HG03025 (cell line): ENCODE data around the gene SEMA4C.

ENCODE experiments used
- ATAC-seq: cut with Tn5 transposase; IDR thresholded peaks from one replicate; pipeline ENCODE4 v1.9.1; 2021; ENCODE audit warnings: mild to moderate bottlenecking, moderate library complexity; ENCODE audit not compliant: unreplicated experiment, low FRiP score

SEMA4C gene, protein sequence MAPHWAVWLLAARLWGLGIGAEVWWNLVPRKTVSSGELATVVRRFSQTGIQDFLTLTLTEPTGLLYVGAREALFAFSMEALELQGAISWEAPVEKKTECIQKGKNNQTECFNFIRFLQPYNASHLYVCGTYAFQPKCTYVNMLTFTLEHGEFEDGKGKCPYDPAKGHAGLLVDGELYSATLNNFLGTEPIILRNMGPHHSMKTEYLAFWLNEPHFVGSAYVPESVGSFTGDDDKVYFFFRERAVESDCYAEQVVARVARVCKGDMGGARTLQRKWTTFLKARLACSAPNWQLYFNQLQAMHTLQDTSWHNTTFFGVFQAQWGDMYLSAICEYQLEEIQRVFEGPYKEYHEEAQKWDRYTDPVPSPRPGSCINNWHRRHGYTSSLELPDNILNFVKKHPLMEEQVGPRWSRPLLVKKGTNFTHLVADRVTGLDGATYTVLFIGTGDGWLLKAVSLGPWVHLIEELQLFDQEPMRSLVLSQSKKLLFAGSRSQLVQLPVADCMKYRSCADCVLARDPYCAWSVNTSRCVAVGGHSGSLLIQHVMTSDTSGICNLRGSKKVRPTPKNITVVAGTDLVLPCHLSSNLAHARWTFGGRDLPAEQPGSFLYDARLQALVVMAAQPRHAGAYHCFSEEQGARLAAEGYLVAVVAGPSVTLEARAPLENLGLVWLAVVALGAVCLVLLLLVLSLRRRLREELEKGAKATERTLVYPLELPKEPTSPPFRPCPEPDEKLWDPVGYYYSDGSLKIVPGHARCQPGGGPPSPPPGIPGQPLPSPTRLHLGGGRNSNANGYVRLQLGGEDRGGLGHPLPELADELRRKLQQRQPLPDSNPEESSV

GRCh38 chr2:96869822-96870625 is at the start of gene SEMA4C:
Gene SEMA4C (minus strand): TSS chr2:96870080. CDS start chr2:96867886, 2,194 bp downstream.
- no peak for ATAC-seq

- no peak for ATAC-seq
Observed at GRCh38 chr2:96918754-96919550, 49.1 kb upstream of the SEMA4C start.

- ATAC-seq, result no peak
Observed at GRCh38 chr2:96918092-96918753, 48.3 kb upstream of the SEMA4C start.

DNA sequence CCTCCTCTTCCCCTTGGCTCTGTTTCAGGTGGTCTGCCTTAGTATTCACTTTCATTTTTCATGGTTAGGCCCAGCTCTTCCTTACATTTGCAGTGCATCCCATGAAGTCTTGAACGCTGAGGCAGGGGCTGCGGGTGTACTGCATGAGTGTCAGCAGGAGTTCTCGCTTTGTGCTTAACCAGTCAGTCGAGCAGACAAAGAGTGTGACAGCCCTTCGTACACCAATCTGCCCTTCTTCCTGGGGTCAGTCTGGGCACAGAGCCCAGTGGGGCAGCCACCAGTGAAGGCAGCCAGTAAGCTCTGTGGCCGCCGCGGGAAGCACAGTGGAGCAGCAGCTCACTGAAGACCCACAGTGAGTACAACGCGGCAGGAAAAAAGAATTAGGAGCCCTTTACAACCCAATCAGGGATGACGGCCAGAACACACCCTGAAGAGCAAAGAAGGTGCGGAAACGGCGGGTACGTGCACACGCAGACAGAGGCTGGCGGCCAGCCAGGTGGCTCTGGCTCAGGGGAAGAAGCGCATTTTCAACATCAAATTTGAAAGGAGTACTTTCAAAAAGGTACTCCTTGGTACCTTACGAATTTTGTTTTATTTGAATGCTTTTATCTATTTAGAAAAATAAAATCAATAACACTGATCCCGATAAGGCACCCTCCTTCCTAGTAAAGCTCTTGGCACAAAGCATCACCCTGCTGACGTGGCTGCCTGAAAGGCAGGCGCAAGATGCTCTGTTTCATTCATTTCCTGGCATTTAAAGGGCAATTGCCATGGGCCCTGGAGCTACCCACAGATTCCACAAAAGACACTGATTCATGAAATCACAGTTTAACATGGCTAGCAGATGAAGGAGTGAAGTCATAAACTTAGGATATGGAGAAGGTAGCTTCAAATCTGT is 47.0 kb upstream of the SEMA4C start:
- ATAC-seq, result no peak

GRCh38 chr2:96916156-96916630 is 46.3 kb upstream of the SEMA4C start:
- no peak for ATAC-seq

GRCh38 chr2:96914332-96914731 is 44.5 kb upstream of the SEMA4C start:
- ATAC-seq, result no peak

DNA sequence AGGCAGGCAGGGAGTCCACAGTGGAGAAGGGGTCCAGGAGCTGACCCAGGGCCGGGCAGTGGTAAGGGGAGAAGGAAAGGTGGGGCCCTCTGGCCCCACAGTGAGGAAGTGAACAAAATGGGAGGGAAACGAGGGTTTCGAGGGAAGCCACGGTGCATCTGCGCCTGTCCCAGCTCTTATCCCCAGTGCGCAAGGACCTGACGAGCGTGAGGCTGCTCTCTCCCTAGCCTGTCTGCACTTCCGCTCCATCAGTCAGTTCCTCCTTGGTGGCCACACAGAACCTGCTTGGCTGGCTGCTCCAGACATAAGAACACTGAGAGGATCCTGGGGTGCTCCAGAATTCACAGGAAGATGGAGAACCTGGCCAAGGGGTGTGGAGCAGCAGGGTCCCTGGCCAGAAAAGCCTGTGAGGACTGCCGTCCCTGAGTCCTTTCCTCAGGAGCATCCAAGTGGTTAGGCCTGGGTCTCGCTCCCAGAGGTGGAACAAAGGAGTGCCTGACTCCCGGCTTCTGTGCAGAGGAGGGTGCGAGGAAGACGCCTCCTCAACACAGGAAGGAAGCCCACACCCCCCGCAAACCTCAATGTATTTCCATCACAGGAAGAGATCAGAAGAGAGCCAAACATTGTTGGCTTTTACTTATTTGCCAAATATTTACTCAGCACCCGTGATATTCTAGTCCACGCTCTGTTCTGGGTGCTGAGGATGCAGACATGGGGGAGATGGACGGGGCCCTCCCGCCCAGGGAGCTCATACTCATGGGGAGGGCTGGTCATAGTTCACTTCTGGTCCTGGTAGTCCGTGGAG is 43.7 kb upstream of the SEMA4C start:
- no peak for ATAC-seq

DNA sequence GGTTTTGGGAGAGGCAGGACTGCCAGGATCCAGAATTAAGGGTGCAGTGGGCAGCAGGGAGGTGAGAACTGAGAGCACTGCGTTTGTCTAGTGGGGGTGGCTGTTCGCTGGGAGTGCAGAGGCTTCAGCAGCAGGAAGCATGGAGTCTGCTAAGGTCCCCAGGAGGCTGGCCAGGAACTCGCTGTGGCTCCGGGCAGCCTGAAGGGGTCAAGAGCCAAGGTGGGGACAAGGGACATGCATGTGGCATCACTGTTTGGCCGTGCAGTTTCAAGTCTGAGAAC is 43.2 kb upstream of the SEMA4C start:
- no peak for ATAC-seq

DNA sequence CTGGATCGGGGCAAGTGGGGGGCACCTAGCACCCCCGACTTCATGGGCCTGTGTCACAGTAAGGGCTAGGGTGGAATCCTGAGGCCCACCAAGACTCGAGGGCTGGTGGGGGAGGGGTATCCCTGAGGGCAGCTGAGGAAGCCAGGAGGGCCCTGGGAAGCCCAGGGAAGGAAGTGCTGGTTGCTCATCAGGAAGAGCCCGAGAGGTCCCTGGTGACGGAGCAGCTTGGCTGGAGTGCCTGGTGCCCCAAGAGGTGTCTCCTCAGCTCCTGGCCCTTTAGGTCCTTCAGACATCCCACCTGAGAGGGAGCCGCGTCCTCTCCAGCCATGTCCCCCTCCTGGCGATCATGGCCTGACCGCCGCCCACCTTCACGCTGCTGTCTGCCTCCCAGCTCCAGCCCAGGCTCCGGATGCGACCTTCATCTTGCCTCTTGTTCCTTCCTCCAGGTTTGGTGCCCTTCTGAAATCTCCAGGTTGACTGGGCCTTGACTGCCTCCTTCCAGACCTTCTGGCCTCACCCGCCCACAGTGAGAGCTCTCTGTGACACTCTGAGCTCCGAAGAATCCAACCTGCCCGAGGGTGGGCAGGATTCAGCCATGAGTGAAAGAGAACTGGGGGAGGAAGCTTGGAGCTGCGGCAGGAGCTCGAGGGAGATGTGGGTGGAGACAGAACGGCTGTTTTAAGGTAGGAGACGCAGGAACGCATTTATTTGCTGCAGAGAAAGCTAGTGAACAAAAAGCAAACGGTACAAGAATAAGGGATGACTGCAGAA is 42.7 kb upstream of the SEMA4C start:
- ATAC-seq, result no peak

GRCh38 chr2:96909611-96910021 is 39.7 kb upstream of the SEMA4C start:
- no peak for ATAC-seq

DNA sequence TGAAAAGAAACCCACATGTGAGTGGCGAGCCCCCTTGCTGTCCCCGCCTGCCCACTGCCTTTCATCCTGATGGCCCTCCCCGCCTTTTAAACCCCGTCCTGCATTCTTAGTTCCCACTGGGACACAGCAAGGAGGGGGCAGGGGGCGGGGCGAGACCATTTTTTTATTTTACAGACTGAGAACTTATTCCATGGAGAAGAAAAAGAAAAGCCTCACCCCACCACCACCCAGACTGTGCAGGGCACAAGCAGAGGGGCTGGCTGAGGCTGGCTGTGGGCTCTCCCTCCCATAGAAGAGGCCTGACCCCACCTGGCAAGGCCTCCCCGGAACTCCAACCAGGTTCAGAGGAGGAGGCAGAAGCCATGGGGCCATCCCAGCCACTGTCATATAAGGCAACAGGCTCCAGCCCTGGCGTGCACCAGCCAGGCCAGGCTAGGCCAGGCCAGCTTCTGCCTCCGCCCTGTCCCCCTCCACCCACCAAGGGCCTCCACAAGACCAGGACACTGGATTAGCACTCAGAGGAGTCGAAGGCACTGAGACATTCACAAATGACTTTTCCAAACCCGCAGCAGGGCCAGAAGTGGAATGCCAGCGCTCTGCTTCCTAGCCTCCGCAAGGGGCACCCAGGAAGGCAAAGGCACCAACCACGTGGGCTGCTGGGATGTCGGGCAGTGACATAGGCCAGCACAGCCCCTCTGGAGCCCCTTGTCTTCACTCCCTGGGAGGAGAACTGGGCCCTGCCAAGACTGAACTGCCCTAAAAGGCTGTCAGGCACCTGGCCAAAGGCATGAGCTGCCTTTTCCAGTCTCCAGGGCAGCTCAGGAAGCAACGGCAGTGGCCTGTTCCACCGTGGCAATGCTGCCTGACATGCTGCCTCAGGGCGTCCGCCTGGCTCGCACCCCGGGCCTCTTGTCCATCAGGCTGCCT is 37.5 kb upstream of the SEMA4C start:
- no peak for ATAC-seq

GRCh38 chr2:96906729-96907114 is 36.8 kb upstream of the SEMA4C start:
- no peak for ATAC-seq

- no peak for ATAC-seq
Observed at GRCh38 chr2:96903815-96904214, 33.9 kb upstream of the SEMA4C start.

- ATAC-seq, result no peak
Observed at GRCh38 chr2:96903318-96903717, 33.4 kb upstream of the SEMA4C start.

GRCh38 chr2:96900237-96900636 is 30.4 kb upstream of the SEMA4C start:
- ATAC-seq, result no peak

DNA sequence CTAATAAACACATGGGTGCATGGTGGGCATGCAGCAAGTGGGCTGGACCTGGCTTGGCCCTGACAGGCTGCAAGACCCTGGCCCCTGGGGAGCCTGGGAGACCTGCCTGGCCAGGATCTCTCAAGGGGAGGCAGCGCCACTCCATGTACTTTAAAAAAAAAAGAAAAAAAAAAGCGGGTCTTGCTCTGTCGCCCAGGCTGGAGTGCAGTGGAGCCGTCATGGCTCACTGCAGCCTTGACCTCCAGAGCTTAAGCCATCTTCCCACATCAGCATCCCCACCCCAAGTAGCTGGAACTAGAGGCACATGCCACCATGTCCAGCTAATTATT is 29.5 kb upstream of the SEMA4C start:
- ATAC-seq, result no peak
